Thyroid gland (tissue), 4 donors: Measurements from ENCODE around the gene ANKRD63.

Experiments
- CTCF ChIP-seq, 6 experiments: fragments of 200-600 bp in 3 of 6; fragments of 450-650 bp in 3 of 6; sonication (generic) in 3 of 6; IDR thresholded peaks; one replicate each; pipeline ENCODE4 v1.5.1; 2016 to 2019; ENCODE audit warnings: antibody characterized with exemption in 6 of 6, mild to moderate bottlenecking in 2 of 6, inconsistent platforms in 1 of 6, moderate library complexity in 1 of 6
- POLR2A ChIP-seq, 2 donors: fragments of 450-650 bp; IDR thresholded peaks; one replicate each; pipeline ENCODE4 v1.6.1; 2017; ENCODE audit warnings: antibody characterized with exemption in 2 of 2, mild to moderate bottlenecking in 2 of 2, moderate library complexity in 1 of 2

- TF ChIP-seq CTCF (IDR thresholded peaks at IDR 0.05) (no peak), POLR2A (IDR thresholded peaks at IDR 0.05) (no peak)
Observed at GRCh38 chr15:40327457-40327856, 44.6 kb upstream of the ANKRD63 start.
